HG02610 (cell line): ENCODE measurements around the gene RFC2.
A peak's percentile ranks its signal among the peaks of the same experiment; 100 is the strongest.
"Not testable (repeated sequence)": the region's sequence is repeated elsewhere in the genome, so short reads cannot be mapped to it uniquely, and the experiment has no call there.

Experiments
- ATAC-seq: cut with Tn5 transposase; IDR thresholded peaks from one replicate; pipeline ENCODE4 v1.9.1; 2021; ENCODE audit warnings: mild to moderate bottlenecking, moderate library complexity; ENCODE audit not compliant: unreplicated experiment

Gene RFC2

GRCh38 chr7:74252893-74253292, 1.3 kb downstream of the RFC2 start:
- no peak for ATAC-seq

GRCh38 chr7:74249058-74249457, 5.1 kb downstream of the RFC2 start:
- ATAC-seq, result not testable (repeated sequence)

- no peak for ATAC-seq
Measured at GRCh38 chr7:74248156-74248555, 6.0 kb downstream of the RFC2 start.

GRCh38 chr7:74246497-74246896, 7.7 kb downstream of the RFC2 start:
- no peak for ATAC-seq

- ATAC-seq, result peak; percentile 7
Measured at GRCh38 chr7:74242122-74242443, 12.1 kb downstream of the RFC2 start.

GRCh38 chr7:74240482-74240881, 13.7 kb downstream of the RFC2 start:
- ATAC-seq, result no peak

- ATAC-seq, result no peak
Measured at GRCh38 chr7:74236284-74236683, 17.9 kb downstream of the RFC2 start.

- ATAC-seq, result no peak
Measured at GRCh38 chr7:74235518-74236268, 18.5 kb downstream of the RFC2 start.

- ATAC-seq, result no peak
Measured at GRCh38 chr7:74233655-74234285, 20.4 kb downstream of the RFC2 start.

- peak; percentile 81 for ATAC-seq
Measured at GRCh38 chr7:74231232-74231590, 23.0 kb downstream of the RFC2 start.

GRCh38 chr7:74230446-74231231, 23.6 kb downstream of the RFC2 start:
- peak; percentile 38 for ATAC-seq

- ATAC-seq, result no peak
Measured at GRCh38 chr7:74228951-74229900, 25.0 kb downstream of the RFC2 start.

GRCh38 chr7:74226633-74227032, 27.6 kb downstream of the RFC2 start:
- ATAC-seq, result no peak

GRCh38 chr7:74225400-74225799, 28.8 kb downstream of the RFC2 start:
- ATAC-seq, result no peak

- ATAC-seq, result not testable (repeated sequence)
Measured at GRCh38 chr7:74224907-74225306, 29.3 kb downstream of the RFC2 start.

- no peak for ATAC-seq
Measured at GRCh38 chr7:74224511-74224832, 29.7 kb downstream of the RFC2 start.

- no peak for ATAC-seq
Measured at GRCh38 chr7:74223711-74224510, 30.3 kb downstream of the RFC2 start.

GRCh38 chr7:74222851-74223710, 31.1 kb downstream of the RFC2 start:
- ATAC-seq, result no peak

GRCh38 chr7:74221713-74222112, 32.5 kb downstream of the RFC2 start:
- no peak for ATAC-seq
